ENCODE data around the gene CRMP1. TPM values are rescaled to one million over a fixed set of nuclear protein-coding genes. Genes with fewer than 3 reads are reported as not detected.

Gene CRMP1
- total RNA-seq, 1 experiment from 2014 or later: not detected

DNA sequence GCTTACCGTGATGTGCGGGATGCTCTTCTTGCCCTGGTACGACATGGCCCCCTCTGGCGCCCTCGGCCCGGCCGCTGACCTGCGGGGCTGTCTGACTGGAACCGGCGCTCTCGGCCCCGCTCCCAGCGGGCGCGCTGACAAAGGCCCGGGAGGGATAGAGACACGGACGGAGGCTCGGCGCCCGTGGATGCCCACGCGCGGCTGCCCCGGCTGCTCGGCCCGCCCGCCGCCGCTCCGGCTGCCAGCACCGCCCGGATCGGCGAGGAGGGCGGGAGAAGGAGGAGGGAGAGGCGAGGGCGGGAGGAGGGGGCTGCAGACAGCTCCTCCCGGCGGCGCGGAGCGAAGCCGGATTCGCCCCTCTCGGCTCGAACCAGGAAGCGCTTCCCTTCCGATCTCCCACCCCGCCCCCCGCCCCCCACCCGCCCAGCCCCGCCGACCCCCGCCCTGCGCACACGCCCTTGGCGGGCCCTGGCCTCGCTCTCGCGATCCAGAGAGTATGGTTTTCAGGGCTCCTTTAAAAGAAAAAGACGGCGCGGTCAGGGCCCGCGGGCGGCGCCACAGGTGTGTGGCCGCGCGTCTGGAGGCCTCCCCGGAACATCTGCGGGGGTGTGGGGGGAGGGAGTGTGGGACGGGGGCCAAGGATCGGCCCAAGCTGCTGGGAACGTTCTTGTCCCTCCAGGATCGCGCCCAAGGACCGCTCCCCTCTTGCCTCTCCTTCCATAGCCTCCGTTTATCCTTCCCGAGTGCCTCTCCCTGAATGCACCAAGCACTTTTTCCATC, 4.5 kb downstream of the CRMP1 start:
- no peak for DNase-seq (ENCODE audit: low read depth)

DNA sequence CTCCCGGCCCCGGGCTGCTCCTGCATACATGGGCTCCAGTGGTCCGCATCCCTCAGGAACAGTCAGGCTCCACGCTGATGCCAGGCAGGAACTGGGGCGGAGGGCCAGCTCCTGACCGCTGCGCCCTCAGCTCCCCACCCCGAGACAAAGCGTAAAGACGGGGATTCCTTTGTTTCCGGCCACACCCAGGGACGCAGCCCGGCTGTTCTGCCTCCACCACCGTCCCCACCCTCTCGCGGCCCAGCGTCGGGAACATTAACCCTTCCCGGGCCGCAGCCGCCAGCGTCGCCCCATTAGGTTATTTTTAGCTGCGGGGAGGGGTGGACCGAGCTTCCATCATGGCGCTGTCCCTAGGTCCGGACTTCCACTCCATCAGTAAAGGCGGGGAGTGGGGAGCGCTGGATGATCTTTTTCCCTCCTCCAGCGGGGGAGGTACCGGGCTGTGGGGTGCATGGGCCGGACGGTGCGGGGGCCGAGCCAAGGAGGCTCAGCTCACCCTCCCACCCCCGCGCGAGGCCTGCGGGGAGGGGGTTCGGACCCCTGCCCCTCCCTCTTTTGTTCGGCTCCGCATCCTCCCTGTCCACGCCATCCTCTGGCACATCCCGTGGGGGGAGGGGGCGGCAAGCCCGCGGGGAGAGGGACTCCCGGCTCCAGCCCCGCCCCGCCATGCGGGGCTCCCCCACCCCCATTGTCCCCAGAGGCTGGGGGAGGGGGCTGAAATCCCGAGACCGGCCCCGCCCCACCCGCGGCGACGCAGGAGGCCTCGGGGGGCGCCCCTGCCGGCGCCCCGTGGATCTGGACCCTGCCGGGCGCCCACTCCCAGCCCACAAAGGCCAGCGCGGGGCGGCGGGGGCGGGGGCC, 5.3 kb downstream of the CRMP1 start:
- DNase-seq (ENCODE audit: low read depth): no peak

DNA sequence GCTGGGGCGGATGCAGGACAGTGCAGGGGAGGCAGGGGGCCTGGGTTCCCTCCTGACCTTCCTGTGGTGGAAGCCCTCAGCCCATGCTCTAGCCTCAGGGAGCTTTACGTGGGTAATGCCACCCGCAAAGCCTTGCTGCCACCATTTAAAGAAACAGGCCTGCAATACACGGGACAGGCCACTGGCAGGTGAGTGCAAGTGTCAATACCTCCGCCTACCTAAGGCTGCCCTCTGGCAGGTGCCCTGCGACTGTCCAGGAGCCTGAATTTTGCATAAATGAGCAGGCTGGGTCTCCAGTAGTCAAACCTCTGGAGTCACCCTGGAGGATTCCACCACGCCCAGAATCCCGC, 5.9 kb downstream of the CRMP1 start:
- DNase-seq (ENCODE audit: low read depth): no peak

DNA sequence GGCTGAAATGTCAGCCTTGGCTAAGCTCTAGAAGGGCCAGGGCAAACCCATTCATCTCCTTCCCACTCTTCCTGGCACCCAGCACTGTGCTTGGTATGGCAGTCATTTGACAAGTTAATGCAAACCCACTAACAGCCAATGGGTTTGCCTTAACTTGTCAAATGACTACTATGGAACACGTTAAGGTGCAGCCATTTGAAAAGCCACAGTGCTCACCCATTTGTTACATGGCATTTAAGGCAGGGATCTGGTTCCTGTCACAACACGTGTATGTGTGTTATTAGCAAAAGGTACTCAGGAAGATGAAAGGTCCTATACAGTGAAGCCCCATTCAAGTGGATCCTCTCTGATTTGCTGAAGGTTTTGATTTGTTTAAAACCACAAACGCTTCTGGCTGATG, 7.2 kb downstream of the CRMP1 start:
- no peak for DNase-seq (ENCODE audit: low read depth)

DNA sequence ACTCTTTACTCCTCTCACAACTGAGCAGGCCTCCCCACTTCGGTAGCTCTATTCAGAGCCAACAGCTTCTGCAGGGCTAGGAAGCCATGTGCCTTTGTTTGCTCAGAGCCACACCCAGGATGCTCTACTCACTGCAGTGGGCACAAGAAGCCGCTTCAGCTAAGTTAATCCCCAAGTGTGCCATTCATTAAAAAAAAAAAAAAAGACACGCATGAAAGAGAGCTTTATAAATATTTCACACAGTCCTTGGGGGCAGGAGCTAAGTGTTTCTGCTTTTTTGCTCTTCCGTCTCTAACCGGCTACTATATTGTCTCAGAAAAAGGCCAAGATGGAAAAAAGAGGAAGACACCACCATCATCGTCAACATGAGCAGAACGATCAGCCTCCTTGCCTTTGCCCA, 8.1 kb downstream of the CRMP1 start:
- no peak for DNase-seq (ENCODE audit: low read depth)

DNA sequence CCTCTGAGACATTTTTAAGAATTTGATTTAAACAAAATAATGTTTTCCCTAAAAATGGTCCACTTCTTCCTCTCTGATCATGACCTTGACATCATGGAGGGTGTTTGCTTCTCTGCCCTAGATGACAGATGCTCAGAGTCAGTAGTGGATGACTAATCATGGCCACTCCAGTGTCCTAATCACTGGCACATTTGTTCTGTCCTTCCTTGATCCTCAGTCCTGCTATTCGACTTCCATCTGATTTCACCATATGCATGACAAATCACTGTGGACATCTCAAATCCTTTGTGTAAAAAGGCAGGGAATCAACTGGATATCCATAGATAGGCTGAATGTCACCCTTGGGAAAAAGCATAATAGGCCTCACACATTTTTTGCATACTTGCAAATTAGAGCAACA, 9.0 kb downstream of the CRMP1 start:
- DNase-seq (ENCODE audit: low read depth): no peak

DNA sequence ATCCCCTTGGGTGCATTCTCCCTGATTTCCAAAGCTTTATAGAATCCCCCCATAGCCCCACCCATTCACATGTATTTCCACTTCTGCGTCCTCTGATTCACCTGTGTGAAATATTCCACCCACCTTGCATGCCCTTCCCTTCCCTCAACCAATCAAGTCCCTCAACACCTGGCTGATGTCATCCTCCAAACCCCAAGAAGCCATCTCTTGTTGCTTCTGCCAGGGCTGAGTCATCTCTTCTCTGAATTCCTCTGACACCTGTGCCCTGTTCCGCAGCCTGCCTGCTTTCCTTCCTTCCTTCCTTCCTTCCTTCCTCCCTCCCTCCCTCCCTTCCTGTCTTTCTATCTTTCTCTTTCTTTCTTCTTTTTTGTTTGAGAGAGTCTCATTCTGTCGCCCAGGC, 9.9 kb downstream of the CRMP1 start:
- DNase-seq (ENCODE audit: low read depth): no peak

DNA sequence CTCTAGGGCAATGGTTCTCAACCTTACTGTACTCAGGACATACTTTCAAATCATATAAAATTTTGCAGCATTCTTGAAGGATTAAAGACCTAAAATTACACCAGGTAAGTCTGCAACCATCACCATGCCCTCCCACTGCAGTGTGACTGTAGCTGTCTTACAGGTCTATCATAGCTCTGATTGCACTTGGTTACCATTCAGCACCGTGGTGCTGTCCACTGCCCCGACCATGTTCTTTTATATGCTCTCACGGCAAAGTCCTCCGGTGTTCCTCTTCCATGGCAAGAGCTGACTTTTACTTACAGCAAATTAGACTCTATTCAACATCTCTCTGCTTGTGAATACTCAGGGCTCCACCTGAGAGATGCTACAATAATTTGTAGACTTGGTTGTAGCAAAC, 11.5 kb downstream of the CRMP1 start:
- no peak for DNase-seq (ENCODE audit: low read depth)

DNA sequence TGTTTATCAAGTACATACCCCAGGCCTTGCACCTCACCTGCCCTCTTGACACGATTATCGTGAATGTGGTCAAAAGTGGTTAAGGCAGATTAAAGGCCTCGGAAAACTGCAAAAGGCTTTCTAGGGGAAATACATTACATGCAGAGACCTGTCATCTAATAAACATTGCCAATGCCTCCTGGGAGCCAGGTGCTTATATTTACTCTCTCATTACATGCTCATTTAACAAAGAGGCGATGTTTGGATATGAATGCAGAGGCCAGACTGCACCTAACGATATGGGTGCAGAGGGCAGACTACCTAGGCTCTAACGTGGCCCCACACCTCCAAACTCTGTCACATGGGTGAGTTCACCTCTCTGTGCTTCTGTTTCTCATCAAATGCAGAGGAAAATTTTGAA, 14.5 kb downstream of the CRMP1 start:
- DNase-seq (ENCODE audit: low read depth): no peak

DNA sequence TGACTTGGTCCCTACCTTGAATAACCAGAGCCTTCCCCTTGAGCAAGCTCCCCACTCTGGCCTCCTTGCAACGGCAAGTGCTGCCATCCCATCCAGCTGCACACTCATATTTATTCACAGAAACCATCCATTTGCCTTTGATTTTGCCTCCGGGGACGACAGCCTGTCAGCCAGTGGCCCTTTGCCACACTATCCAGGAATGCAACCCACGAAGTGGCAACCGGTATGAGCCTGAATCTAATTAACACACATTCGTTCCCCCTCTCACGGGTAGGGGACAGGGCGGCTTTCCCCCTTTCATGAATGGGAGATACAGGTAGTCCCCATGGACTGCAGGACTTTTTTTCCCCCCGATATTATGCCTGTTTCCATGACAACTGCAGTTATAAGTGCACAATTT, 15.5 kb downstream of the CRMP1 start:
- no peak for DNase-seq (ENCODE audit: low read depth)

DNA sequence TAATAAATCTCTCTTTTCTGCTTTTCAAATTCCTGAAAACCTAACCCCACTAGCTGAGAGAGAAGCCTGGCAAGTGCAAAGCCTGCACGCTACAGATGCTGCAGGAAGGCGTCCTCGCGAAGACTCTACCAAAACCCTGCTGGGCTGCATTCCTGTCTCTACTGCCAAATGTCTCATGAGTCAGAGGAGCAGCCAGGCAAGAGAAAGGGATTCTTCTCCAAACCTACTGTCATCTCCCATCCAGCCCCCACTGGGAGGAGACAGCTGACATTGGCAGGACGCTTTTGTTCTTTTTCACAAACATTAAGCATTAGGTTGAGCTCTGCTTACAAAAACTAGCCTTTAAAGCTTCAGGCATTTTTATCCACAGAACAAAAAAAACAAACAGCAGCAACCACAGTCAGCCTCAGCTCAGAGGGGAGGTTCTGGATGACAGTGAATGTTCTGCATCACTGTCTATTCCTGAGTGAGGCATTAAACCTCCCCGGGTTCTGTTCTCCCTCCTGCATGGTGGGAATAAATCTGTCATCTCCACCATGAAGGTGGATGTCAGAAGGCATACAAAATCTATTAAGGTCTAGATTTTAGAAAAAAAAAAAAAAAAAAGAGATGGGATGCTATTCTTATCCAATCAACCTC, 18.0 kb downstream of the CRMP1 start:
- no peak for DNase-seq (ENCODE audit: low read depth)

DNA sequence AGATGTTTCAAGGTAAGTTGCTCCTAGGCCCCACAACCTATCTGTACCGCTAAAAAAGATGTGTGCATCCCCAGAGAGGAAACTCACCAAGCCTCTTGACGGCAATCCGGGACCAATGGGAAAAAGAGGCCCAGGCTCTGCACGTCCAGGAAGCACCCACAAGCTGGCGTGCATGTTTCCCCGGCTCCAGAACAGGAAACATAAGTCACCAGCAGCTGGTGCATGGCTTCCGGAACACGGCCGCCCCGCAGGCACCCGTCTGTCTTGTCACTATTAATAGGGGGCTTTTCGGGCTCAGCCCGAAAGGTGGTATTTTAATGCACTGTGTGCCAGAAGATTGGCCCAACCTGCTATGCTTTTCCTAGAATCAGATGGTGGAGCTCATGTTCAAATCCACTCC, 22.2 kb downstream of the CRMP1 start:
- no peak for DNase-seq (ENCODE audit: low read depth)

DNA sequence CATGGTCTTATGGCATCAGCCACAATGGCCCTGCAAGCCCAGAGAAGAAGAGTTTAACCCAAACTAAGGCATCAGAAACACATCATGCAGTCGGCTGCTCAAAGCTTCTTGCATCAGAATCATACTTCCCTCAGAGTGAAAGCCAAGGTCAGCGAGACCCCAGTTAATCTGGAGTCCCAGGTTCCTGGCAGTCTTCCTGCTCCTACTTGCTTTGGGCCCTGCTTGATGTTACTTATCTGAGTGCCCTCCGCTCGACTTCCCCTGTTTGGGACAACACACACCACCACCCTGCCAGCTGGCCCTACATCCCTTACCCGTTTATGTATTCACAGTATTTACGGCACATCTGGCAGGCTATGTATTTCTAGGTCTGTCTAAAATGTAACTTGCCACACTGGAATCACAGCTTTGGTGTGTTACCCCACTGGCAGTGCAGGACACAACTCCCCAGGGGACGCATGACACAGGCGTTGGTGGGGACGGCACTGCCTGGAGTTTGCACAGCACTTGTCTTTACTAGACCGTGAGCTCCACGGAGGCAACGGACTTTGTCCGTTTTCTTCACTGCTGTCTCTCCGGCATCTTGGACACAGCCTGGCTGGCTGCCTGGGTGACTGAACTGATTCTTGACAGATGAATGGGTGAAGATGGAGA, 22.8 kb downstream of the CRMP1 start:
- no peak for DNase-seq (ENCODE audit: low read depth)

DNA sequence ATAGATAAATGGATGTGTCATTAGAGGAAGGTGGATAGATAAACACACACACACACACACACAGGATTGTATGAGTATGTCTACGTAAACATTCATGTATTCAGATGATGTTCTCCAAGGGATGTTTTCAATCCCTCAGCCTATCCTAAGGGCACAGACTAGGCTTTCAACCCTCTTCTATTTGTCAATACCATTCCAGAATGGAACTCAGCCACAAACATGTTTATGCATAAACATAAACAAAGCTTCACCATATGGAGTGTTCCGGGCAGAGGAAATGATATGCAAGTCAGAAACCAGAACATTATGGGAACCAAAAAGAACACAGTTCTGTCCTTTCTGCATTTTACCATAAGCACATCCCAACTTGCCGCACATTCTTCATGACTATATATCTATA, 25.0 kb downstream of the CRMP1 start:
- no peak for DNase-seq (ENCODE audit: low read depth)

DNA sequence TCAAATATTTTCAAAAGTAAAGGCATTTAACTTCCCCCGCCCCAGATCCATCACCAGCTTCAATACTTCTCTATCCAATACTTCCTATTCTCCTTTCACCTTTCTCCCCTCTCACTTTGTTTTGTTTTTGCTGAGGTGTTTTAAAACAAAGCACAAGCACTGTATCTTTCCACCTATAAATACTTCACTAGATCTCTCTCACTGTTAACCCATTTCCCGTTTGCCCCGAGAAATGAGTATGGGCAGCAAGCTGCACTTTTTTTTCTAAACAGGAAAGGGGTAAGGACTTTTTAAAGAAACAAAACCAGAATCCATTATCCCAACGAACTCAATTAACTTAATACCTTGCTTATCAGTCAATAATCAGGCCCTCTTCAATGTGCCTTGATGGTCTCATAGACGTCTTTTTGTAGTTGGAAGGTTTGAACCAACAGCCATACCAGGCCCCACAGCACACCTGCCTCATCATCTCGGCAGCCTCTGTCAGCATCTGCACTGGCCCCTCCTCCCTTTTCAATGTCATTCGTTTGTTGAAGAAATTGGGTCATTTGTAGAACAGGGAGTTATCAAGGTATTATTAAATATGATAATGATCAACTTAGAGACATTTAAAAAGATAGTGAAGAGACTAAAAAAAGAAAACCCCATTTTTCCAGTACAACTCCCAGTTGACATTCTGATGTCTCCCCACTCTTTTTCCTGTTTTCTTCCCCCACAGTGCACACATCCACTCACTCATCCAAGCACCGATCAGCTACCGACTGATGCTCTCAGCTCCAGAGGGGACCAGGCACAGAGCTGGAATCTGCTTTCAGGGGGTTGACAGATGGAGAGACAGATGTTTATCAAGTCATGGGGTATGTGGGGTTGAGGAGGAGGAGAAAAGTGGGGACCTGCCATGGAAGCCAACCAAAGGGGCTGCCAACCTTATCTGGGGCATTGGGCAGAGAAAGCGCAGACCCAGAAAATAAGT, 25.8 kb downstream of the CRMP1 start:
- DNase-seq (ENCODE audit: low read depth): no peak

DNA sequence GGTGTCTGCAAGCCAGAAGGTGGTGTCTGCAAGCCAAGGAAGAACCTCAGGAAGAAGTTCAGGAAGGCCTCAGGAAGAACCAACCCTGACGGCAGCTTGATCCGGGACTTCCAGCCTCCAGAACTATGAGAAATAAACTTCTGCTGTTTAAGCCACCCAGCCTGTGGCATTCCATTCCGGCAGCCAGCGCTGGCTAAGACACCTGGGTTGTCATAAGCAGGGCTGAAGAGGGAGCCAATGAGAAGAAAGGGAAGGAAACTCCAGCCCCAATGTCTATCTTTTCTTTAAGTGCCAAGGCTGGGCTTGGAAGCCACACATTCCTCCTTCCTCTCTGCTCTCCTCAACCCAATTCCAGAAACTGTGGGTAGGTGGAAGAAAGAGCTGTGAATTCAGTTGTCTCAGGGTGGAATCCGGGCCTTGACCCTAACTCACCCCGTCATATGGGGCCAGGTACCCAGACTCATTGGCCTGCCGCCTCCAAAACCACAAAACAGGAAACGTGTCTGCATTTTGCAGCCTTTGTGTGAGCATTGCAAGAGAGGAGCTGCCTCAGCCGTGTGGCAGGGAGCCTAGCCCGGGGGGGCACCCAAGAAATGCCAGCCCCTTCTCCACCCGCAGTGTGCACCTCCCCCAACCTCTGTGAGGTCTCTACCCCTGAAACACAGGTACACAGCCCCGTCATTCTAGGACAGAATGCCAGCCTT, 26.8 kb downstream of the CRMP1 start:
- DNase-seq (ENCODE audit: low read depth): peak; percentile 21

DNA sequence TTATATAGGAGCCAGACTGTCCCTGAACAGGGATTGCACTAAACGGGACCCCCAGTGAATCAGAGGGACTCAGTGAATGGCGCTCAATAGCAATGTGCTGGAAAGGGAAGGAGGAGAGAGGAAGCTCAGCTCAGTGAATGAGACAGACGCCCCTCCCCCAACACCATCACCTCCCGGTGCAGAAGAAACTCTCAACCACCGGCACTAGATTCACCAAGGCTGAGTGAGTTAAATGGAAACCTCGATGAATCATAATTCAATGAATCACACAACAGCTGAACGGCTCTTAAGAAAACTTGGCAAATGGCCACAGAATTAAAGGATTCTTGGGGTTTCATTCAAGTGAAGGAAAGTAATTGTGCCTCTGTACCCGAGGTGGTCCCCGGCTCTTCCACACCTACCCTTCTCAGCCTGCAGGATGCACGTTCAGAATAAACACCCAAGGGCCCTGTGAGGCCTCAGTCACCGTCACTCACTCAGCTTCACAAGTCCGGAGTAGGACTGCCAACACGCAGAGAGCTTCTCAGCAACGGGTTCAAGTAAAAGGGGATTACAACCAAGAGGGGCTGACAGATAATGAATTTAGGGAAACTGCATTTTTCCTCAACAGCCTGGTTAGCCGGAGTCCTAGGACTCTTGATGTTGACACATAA, 29.3 kb downstream of the CRMP1 start:
- peak; percentile 96 for DNase-seq (ENCODE audit: low read depth)

DNA sequence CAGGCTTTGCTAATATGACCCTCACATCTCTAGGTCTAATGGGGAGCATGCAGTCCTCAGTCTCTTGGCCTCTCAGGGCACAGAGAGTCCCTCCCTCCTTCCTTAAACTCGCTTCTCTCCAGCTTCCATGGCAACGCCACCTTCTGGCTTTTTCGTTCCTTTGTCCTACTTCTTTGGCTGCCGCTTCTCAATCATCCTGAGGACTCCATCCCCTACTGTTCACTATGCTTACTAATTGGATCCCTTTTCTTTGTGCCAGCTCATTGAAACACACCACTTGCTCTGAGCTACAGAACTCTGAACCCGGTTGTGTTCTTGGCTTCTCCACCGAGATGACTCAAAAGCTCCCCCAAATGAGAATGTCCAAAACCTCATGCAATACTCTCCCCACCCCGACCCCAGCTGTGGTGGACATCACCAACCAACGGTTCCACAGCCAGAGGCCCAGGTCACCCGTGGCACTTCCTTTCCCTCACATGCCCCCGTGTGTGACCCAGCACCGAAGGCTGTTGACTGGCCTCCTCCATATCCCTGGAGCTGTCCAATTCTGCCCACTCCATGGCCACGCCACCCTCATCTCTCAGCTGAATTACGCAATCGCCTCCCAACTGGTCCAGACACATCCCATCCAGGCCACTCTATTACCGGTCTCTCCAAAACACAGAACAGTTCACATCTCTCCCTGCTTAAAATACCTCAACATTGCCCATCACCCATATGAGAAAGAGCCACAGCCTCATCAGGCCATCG, 34.7 kb downstream of the CRMP1 start:
- DNase-seq (ENCODE audit: low read depth): no peak

DNA sequence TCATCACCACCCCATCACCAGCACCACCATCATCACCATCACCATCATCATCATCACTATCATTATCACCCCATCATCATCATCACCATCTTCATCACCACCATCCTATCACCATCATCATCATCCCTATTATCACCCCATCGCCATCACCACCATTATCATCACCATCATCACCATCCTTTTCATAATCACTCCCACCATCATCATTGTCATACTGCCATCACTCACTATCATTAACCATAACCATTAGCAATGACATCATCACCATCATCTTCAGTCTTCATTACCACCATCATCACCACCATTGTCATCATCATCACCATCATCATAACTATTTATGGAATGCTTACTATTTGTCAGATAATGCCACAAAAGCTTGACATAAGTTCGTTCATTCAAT, 35.7 kb downstream of the CRMP1 start:
- no peak for DNase-seq (ENCODE audit: low read depth)
